Measurements from ENCODE around the gene SLC44A5.

Gene SLC44A5

GRCh38 chr1:75588779-75589475, 22.0 kb downstream of the SLC44A5 start:
- no peak for DNase-seq (ENCODE audit: low read depth in 3 of 3)

GRCh38 chr1:75587692-75588091, 23.2 kb downstream of the SLC44A5 start:
- no peak for DNase-seq (ENCODE audit: low read depth in 3 of 3)

- no peak for DNase-seq (ENCODE audit: low read depth in 3 of 3)
These were observed 27.6 kb downstream of the SLC44A5 start for GRCh38 chr1:75583282-75583681.

GRCh38 chr1:75582725-75583261, 28.1 kb downstream of the SLC44A5 start:
- no peak for DNase-seq (ENCODE audit: low read depth in 3 of 3)

- DNase-seq (ENCODE audit: low read depth in 3 of 3), result no peak
These were observed 31.9 kb downstream of the SLC44A5 start for GRCh38 chr1:75579046-75579445.

GRCh38 chr1:75575837-75576236, 35.1 kb downstream of the SLC44A5 start:
- DNase-seq (ENCODE audit: low read depth in 3 of 3), result no peak

GRCh38 chr1:75567191-75567590, 43.7 kb downstream of the SLC44A5 start:
- no peak for DNase-seq (ENCODE audit: low read depth in 3 of 3)

- no peak for DNase-seq (ENCODE audit: low read depth in 3 of 3)
These were observed 51.1 kb downstream of the SLC44A5 start for GRCh38 chr1:75559800-75560199.

- DNase-seq (ENCODE audit: low read depth in 3 of 3), result no peak
These were observed 51.8 kb downstream of the SLC44A5 start for GRCh38 chr1:75559136-75559535.

GRCh38 chr1:75554870-75555269, 56.0 kb downstream of the SLC44A5 start:
- DNase-seq (ENCODE audit: low read depth in 3 of 3), result no peak

GRCh38 chr1:75554181-75554580, 56.7 kb downstream of the SLC44A5 start:
- no peak for DNase-seq (ENCODE audit: low read depth in 3 of 3)

GRCh38 chr1:75550559-75550958, 60.4 kb downstream of the SLC44A5 start:
- no peak for DNase-seq (ENCODE audit: low read depth in 3 of 3)

GRCh38 chr1:75548721-75549480, 62.0 kb downstream of the SLC44A5 start:
- DNase-seq (ENCODE audit: low read depth in 3 of 3), result no peak

GRCh38 chr1:75543705-75544104, 67.2 kb downstream of the SLC44A5 start:
- no peak for DNase-seq (ENCODE audit: low read depth in 3 of 3)

- no peak for DNase-seq (ENCODE audit: low read depth in 3 of 3)
These were observed 67.9 kb downstream of the SLC44A5 start for GRCh38 chr1:75542818-75543570.

GRCh38 chr1:75539230-75540116, 71.4 kb downstream of the SLC44A5 start:
- DNase-seq (ENCODE audit: low read depth in 3 of 3), result no peak

GRCh38 chr1:75533085-75533484, 77.8 kb downstream of the SLC44A5 start:
- no peak for DNase-seq (ENCODE audit: low read depth in 3 of 3)

GRCh38 chr1:75531570-75531969, 79.3 kb downstream of the SLC44A5 start:
- no peak for DNase-seq (ENCODE audit: low read depth in 3 of 3)

- no peak for DNase-seq (ENCODE audit: low read depth in 3 of 3)
These were observed 81.4 kb downstream of the SLC44A5 start for GRCh38 chr1:75529488-75529887.

GRCh38 chr1:75528001-75528400, 82.9 kb downstream of the SLC44A5 start:
- DNase-seq (ENCODE audit: low read depth in 3 of 3), result no peak

GRCh38 chr1:75522389-75522788, 88.5 kb downstream of the SLC44A5 start:
- no peak for DNase-seq (ENCODE audit: low read depth in 3 of 3)

Measured in stimulated activated CD4-positive, alpha-beta T cell treated with anti-CD3 and anti-CD28 coated beads, TNF-alpha, amount 100 ng/mL, for 4 hours (primary cell).